Measurements from ENCODE around the gene TRIP12.
"Not testable (repeated sequence)": the region's sequence is repeated elsewhere in the genome, so short reads cannot be mapped to it uniquely, and the experiment has no call there.

- not testable (repeated sequence) for TF ChIP-seq CTCF (IDR thresholded peaks at IDR 0.05; ENCODE audit: extremely low read depth in 1 of 2, insufficient read depth in 1 of 2, low read depth in 1 of 2, low read length in 2 of 2); JUN (IDR thresholded peaks at IDR 0.05; ENCODE audit: borderline replicate concordance, insufficient read depth, insufficient read length, low read depth); MAX (IDR thresholded peaks at IDR 0.05; ENCODE audit: insufficient read depth, insufficient read length); MYC (IDR thresholded peaks at IDR 0.05; ENCODE audit: low read depth, low read length); EZH2 (IDR thresholded peaks at IDR 0.05; ENCODE audit: borderline replicate concordance, low read depth, low read length, severe bottlenecking)
These were observed 21.3 kb downstream of the TRIP12 start for GRCh38 chr2:229900514-229900913.
